OCI-LY3 (cell line): ENCODE results near the gene PAGE4.

Source experiments
- H2AFZ ChIP-seq: fragments of 200-600, 300-600 bp; shearing (Covaris generic); 2 replicates; pipeline ENCODE4 v1.6.0; 2014; ENCODE audit warnings: antibody characterized with exemption, low read depth, low read length
- H3K27ac ChIP-seq: fragments of 200-600, 300-600 bp; sonication (generic); 2 replicates; pipeline ENCODE4 v1.5.1; 2014; ENCODE audit warnings: mild to moderate bottlenecking, low read length, moderate library complexity, mixed read lengths
- H3K27me3 ChIP-seq: fragments of 200-600, 300-600 bp; sonication (generic); 2 replicates; pipeline ENCODE4 v1.6.1; 2014; ENCODE audit warnings: low read depth, low read length, mixed read lengths
- H3K36me3 ChIP-seq: fragments of 200-600, 300-600 bp; sonication (generic); replicated peaks from 2 replicates; pipeline ENCODE3; 2014; ENCODE audit warnings: low read depth, low read length, mixed read lengths
- H3K4me1 ChIP-seq: fragments of 300-600, 200-600 bp; sonication (generic); 2 replicates; pipeline ENCODE4 v1.6.1; 2014; ENCODE audit warnings: low read length, mixed read lengths
- H3K4me2 ChIP-seq: fragments of 200-600, 300-600 bp; sonication (generic); 2 replicates; pipeline ENCODE4 v1.6.1; 2014; ENCODE audit warnings: low read length, mixed read lengths
- H3K4me3 ChIP-seq: fragments of 300-600, 200-600 bp; sonication (generic); 2 replicates; pipeline ENCODE4 v1.5.1; 2014; ENCODE audit warnings: antibody characterized with exemption, mild to moderate bottlenecking, low read length, moderate library complexity
- H3K79me2 ChIP-seq: fragments of 300-600, 200-600 bp; shearing (Covaris generic); 2 replicates; pipeline ENCODE4 v1.6.1; 2014; ENCODE audit warnings: mild to moderate bottlenecking, low read length, mixed read lengths
- H3K9ac ChIP-seq: fragments of 300-600, 200-600 bp; shearing (Covaris generic); 2 replicates; pipeline ENCODE4 v1.6.0; 2014; ENCODE audit warnings: mild to moderate bottlenecking, low read length, moderate library complexity
- H3K9me3 ChIP-seq: fragments of 200-600, 300-600 bp; shearing (Covaris generic); 2 replicates; pipeline ENCODE4 v1.6.1; 2014; ENCODE audit warnings: low read length, mixed read lengths; ENCODE audit not compliant: insufficient read depth
- H4K20me1 ChIP-seq: fragments of 200-600, 300-600 bp; sonication (generic); 2 replicates; pipeline ENCODE4 v1.6.1; 2016; ENCODE audit warnings: low read length, mixed read lengths; ENCODE audit not compliant: insufficient read depth
- EZH2phosphoT487 ChIP-seq: fragments of 200-600 bp; shearing (Covaris generic); IDR thresholded peaks from 2 replicates; pipeline ENCODE4 v1.6.1; 2018; ENCODE audit warnings: antibody characterized with exemption, mixed run types, low read depth
- TF ChIP-seq, protein P1 (sequence below): fragments of 200-600, 300-600 bp; sonication (generic); IDR thresholded peaks from 2 replicates; pipeline ENCODE4 v1.5.1; 2014; ENCODE audit warnings: antibody characterized with exemption, low read length, low read depth

Gene PAGE4

DNA sequence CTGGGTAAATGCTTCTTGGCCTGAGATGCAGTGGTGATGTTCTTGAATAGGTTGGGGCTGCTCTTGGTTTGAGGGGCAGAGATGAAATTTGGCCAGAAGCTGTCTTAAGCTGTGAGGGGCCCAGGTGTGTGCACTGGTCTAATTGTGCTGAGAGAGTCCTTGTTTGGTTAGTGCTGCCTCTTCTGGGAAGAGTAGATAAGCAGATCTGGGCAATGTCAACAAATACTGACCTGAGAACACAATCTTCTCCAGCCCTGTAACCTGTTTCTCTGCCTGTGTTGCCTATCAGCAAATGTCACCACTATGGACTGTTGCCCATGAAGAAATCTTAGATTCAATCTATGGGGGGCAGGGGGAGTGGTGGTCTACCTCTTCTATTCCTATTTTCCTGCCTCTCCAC lies 33.0 kb downstream of the PAGE4 start:
- Histone ChIP-seq H3K4me3 (no peak overlapping the region), H3K4me2 (no peak overlapping the region), H3K79me2 (no peaks in the 10 kb centered on the region), H3K27me3 (no peaks in the 10 kb centered on the region), H3K4me1 (no peaks in the 10 kb centered on the region), H3K36me3 (no peaks in the 10 kb centered on the region), H3K9ac (no peak overlapping the region), H2AFZ (no peak overlapping the region), H3K27ac (no peak overlapping the region), H3K9me3 (no peaks in the 10 kb centered on the region), H4K20me1 (no peaks in the 10 kb centered on the region)
- no peak for TF ChIP-seq EZH2phosphoT487
- TF ChIP-seq, protein P1, sequence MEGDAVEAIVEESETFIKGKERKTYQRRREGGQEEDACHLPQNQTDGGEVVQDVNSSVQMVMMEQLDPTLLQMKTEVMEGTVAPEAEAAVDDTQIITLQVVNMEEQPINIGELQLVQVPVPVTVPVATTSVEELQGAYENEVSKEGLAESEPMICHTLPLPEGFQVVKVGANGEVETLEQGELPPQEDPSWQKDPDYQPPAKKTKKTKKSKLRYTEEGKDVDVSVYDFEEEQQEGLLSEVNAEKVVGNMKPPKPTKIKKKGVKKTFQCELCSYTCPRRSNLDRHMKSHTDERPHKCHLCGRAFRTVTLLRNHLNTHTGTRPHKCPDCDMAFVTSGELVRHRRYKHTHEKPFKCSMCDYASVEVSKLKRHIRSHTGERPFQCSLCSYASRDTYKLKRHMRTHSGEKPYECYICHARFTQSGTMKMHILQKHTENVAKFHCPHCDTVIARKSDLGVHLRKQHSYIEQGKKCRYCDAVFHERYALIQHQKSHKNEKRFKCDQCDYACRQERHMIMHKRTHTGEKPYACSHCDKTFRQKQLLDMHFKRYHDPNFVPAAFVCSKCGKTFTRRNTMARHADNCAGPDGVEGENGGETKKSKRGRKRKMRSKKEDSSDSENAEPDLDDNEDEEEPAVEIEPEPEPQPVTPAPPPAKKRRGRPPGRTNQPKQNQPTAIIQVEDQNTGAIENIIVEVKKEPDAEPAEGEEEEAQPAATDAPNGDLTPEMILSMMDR: no peak

DNA sequence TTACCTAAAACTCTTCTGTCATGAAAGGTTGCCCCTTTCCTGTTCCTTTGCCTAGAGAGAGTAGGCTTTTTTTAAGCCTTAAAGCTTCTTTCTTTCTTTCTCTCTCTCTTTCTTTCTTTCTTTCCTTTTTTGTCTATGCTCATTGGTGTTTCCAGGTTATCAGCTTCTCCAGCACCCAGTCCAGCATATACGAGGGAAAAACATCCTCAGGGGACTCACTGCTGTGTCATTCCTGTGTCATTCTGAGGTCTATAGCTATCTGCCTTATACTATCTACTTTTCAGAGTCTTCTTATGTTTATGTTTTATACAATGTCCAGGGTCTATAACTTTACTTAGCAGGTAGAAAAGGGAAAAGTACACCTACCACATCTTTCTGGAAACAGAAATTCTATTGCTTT lies 39.6 kb downstream of the PAGE4 start:
- Histone ChIP-seq H3K9ac (no peak overlapping the region), H4K20me1 (no peaks in the 10 kb centered on the region), H3K27me3 (no peaks in the 10 kb centered on the region), H3K4me3 (no peak overlapping the region), H3K4me1 (no peaks in the 10 kb centered on the region), H2AFZ (no peak overlapping the region), H3K27ac (no peak overlapping the region), H3K79me2 (no peaks in the 10 kb centered on the region), H3K9me3 (no peaks in the 10 kb centered on the region), H3K4me2 (no peak overlapping the region), H3K36me3 (no peaks in the 10 kb centered on the region)
- TF ChIP-seq, protein P1: no peak

DNA sequence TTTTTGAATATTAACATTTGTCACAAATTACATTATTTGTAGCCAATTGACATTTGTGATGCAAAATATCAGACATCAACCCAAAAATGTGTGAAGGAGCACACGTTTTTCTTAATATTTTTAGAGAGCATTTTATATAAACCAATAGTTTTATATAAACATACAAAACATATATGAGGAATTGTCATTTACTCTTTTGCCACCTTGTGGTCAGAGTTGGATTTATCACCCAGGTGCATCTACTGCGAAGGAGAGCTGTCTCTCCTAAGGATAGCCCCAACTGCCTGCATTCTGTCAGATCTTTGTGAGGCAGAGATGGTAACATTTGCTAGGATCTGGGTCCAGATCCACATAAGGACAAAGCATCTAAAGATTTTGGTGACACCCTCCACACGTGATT lies 47.6 kb downstream of the PAGE4 start:
- Histone ChIP-seq H3K9me3 (no peaks in the 10 kb centered on the region), H3K36me3 (no peaks in the 10 kb centered on the region), H3K27me3 (no peaks in the 10 kb centered on the region), H3K27ac (no peak overlapping the region), H3K79me2 (no peaks in the 10 kb centered on the region), H3K4me2 (peak overlapping the region; percentile 44), H4K20me1 (no peaks in the 10 kb centered on the region), H3K4me3 (no peak overlapping the region), H2AFZ (no peak overlapping the region), H3K9ac (no peak overlapping the region), H3K4me1 (peaks cover 13% of the 10 kb centered on the region)
- TF ChIP-seq, protein P1: peak; percentile 49; the same call in 1 of the 2 replicates
- TF ChIP-seq EZH2phosphoT487: no peak

- H3K27ac ChIP-seq: no peak overlapping the region
Measured at GRCh38 chrX:49877397-49878101, 48.4 kb downstream of the PAGE4 start.

More at GRCh38 chrX:49877397-49878101, 48.4 kb downstream of the PAGE4 start:
- Histone ChIP-seq H4K20me1 (no peaks in the 10 kb centered on the region), H3K4me3 (no peak overlapping the region), H3K27me3 (no peaks in the 10 kb centered on the region), H2AFZ (no peak overlapping the region), H3K9ac (no peak overlapping the region), H3K36me3 (no peaks in the 10 kb centered on the region), H3K4me1 (peaks cover 13% of the 10 kb centered on the region), H3K4me2 (peak overlapping the region; percentile 44; the same call in 1 of the 2 replicates), H3K9me3 (no peaks in the 10 kb centered on the region), H3K79me2 (no peaks in the 10 kb centered on the region)
- TF ChIP-seq, protein P1: no peak
- TF ChIP-seq EZH2phosphoT487: no peak
